CD4-positive, alpha-beta T cell treated with Interleukin-4 for 4 hours (primary cell): ENCODE results near the gene ZNF25.
"Not testable (repeated sequence)": the region's sequence is repeated elsewhere in the genome, so short reads cannot be mapped to it uniquely, and the experiment has no call there.

Experiments used
- DNase-seq: peaks from one replicate; pipeline ENCODE4 v3.0.0-alpha.2; 2020

ZNF25 gene

GRCh38 chr10:37976091-37976879, at the start of gene ZNF25:
TSS of gene ZNF25 (minus strand) at chr10:37976647. CDS start at chr10:37971722, 4,925 bp downstream.
- peak; percentile 99 for DNase-seq

GRCh38 chr10:38025283-38025682, 48.8 kb upstream of the ZNF25 start:
- no peak for DNase-seq

GRCh38 chr10:38019124-38019523, 42.7 kb upstream of the ZNF25 start:
- not testable (repeated sequence) for DNase-seq

- DNase-seq: no peak
These were observed 39.9 kb upstream of the ZNF25 start for GRCh38 chr10:38016354-38016753.

GRCh38 chr10:38010119-38010903, 33.9 kb upstream of the ZNF25 start, which contains the start of gene ZNF33A:
TSS of gene ZNF33A (plus strand) at chr10:38010675. CDS start at chr10:38012342, 1,667 bp downstream.
- DNase-seq: peak; percentile 93

- DNase-seq: no peak
These were observed 31.5 kb upstream of the ZNF25 start for GRCh38 chr10:38007991-38008390.

GRCh38 chr10:38007551-38007950, 31.1 kb upstream of the ZNF25 start:
- no peak for DNase-seq

GRCh38 chr10:38003588-38003987, 27.1 kb upstream of the ZNF25 start:
- no peak for DNase-seq

GRCh38 chr10:38003026-38003425, 26.6 kb upstream of the ZNF25 start:
- no peak for DNase-seq

- not testable (repeated sequence) for DNase-seq
These were observed 24.0 kb upstream of the ZNF25 start for GRCh38 chr10:38000474-38000873.

GRCh38 chr10:37998920-37999319, 22.5 kb upstream of the ZNF25 start:
- not testable (repeated sequence) for DNase-seq

GRCh38 chr10:37992083-37992482, 15.6 kb upstream of the ZNF25 start:
- DNase-seq: no peak

GRCh38 chr10:37991655-37992054, 15.2 kb upstream of the ZNF25 start:
- no peak for DNase-seq

- no peak for DNase-seq
These were observed 395 bp upstream of the ZNF25 start for GRCh38 chr10:37976880-37977203.

- peak; percentile 8 for DNase-seq
These were observed 951 bp downstream of the ZNF25 start for GRCh38 chr10:37975401-37975991.

GRCh38 chr10:37972396-37972795, 4.1 kb downstream of the ZNF25 start:
- no peak for DNase-seq

- no peak for DNase-seq
These were observed 11.4 kb downstream of the ZNF25 start for GRCh38 chr10:37965006-37965405.

GRCh38 chr10:37960591-37961137, 15.8 kb downstream of the ZNF25 start:
- DNase-seq: no peak

GRCh38 chr10:37957841-37958240, 18.6 kb downstream of the ZNF25 start:
- no peak for DNase-seq

- DNase-seq: no peak
These were observed 23.5 kb downstream of the ZNF25 start for GRCh38 chr10:37952926-37953325.

GRCh38 chr10:37952043-37952755, 24.2 kb downstream of the ZNF25 start:
- no peak for DNase-seq

GRCh38 chr10:37948210-37948609, 28.2 kb downstream of the ZNF25 start:
- no peak for DNase-seq

GRCh38 chr10:37947526-37947925, 28.9 kb downstream of the ZNF25 start:
- no peak for DNase-seq
